Measurements from ENCODE around the gene PDE1C.
"Not testable (repeated sequence)": the region's sequence is repeated elsewhere in the genome, so short reads cannot be mapped to it uniquely, and the experiment has no call there.

The PDE1C gene

DNA sequence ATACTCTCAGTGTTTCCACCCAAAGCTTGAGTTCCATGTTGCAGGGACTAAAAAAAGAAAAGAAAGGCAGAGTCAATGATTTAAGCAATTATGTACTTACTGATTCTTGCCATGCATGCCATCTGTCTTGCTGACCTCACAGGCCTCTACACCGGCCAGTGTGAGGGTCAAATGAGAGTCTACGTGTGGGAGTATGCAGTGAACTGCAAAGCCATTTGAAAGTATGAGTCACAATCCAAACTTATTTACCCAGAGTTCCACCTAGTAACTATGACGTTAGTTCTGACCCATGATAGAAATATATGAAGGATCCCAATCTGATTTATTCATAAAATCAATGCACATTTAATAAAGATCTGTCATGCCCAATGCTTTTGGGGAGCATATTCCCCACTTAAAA is 26.5 kb downstream of the PDE1C start:
- no peak for DNase-seq (ENCODE audit: low read depth in 2 of 2)

DNA sequence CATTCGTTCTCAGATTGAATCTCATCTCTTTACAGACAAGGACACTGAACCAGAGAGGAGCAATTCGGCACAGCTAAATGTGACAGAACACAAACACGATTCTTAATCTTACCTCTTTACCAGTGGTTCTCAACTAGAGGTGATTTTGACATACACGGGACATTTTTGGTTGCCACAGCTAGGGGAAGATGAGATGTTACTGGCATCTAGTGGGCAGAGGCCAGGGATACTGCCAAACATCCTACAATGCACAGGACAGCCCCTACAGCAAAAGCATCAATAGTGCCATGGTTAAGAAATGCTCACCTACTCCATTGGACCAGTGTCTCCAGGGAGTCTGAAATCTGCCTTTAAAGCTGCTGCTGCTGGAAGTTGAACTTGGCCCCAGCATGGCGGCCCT is 27.3 kb downstream of the PDE1C start:
- DNase-seq (ENCODE audit: low read depth in 2 of 2): no peak

DNA sequence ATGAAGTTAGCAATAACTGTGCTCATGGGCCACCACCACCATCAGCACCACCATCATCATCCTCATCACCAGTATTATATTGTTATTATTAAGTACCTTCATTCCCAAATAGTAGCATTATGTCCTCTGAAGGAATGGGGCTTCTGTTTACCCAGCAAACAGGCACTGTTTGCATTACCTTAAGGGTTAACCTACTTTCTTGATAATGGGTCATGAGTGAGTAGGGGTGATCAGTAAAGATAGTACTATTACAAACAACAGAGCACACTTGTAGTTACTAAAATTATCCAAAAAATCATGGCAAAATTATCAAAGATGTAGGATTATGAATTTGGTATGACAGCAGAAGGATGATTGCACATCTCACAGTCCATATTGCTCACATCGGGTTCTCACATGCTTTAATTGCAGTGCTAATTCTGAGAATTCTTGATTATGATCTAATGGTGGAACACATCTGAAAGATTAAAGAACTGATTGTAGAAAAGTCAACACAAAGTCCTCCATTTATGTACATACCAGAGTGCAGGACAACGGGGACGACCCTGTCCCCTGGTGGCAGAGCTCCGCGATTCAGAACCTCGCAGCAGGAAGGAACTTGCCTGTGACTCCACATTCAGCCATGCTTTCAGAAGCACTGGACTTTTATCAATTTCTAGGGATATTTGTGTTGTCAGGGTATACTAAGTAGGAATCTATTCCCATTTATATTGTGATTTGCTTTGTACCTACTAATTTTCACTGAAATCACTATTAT is 31.0 kb downstream of the PDE1C start:
- no peak for DNase-seq (ENCODE audit: low read depth in 2 of 2)

DNA sequence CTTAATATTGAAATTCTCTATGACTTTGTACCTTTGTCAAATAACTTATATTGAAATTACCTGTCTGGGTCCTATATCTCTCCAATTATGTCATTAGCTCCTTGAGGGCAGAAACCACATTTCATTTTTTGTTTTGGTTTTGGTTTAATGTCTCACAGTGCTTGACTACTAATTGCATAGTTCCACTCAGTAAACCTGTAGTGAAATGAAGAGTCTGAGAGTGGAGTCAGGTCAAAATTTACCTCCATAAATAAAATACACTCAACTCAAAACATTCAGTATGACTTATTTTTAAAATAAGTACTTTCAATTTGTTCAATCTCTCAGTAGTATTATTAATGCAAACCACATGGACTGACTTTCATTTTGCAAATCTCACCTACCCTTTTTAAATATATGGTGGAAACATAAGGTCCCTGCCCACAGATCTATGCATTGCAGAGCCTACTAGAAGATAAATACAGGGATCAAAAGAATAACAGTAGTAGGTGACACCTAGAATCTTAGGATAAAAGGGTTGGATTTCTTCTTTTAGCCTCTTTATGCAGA is 32.5 kb downstream of the PDE1C start:
- DNase-seq (ENCODE audit: low read depth in 2 of 2): no peak

DNA sequence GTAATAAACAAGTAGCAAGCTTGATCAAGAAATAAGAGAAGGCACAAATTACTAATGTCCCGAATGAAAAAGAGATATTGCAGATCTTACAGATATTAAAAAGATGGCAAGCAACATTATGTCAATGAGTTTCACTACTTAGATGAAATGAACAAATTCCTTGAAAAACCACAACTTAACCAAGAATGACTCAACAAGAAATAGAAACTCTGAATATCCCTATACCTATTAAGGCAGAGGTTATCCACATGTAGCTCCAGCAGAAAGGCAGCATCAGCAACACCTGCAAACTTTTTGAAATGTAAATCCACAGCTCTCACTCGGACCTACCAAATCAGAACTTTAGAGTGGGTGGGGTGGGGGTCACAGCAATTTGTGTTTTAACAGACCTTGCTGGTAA is 33.6 kb downstream of the PDE1C start:
- DNase-seq (ENCODE audit: low read depth in 2 of 2): no peak

DNA sequence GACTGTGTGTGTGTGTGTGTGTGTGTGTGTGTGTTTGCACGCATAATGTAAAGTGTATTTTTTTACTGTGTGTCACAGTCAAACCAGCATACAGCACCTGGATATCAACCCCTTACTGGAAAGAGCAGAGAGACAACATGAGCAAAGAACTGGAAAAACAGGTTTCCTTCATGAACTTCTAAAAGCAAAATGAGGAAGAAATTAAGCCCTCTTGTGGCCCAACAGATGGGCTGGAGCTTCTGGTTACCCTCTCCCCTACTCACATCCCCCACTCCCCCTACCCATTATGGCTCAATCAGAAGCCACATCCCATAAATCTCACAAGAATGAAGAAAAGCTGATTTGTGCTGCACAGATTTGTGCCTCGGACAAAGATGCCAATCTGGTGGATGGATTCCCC is 36.2 kb downstream of the PDE1C start:
- DNase-seq (ENCODE audit: low read depth in 2 of 2): no peak

DNA sequence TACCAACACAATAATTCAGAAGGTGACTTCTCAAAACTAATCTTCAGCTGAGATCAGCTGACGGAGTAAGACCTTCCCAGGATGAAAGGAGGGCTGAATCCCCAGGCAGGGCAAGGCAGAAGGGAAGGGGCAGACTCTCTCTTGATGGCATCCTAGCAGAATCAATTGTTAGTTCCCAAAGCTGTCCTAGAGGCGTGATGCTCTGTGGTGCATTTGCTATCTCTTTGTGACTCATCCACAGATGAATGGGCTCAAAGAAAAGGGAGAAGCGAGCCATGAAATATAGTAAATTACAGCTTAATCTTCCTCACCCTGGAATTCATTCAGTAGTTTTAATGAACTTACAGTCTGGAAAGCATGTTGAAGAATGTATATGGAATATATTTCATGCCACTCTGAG is 37.2 kb downstream of the PDE1C start:
- no peak for DNase-seq (ENCODE audit: low read depth in 2 of 2)

DNA sequence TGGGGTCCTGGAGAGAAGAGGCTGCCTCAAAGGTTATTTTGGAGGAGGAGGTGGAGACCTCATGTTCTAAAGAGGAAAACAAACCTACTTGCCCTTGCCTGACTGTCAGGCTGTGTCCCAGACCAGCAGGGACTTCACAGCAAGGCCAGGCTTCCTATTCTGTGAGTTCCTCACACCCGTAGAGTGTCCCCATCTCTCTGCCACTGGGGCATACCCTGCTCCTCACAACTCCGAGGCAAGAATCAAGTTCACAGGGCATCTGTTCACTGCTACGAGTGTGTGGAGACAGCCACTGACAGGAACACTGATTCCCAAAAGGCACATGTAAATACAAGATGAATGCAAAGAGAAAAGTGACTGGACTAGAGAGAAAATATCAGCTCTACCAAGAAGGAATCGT is 38.0 kb downstream of the PDE1C start:
- no peak for DNase-seq (ENCODE audit: low read depth in 2 of 2)

DNA sequence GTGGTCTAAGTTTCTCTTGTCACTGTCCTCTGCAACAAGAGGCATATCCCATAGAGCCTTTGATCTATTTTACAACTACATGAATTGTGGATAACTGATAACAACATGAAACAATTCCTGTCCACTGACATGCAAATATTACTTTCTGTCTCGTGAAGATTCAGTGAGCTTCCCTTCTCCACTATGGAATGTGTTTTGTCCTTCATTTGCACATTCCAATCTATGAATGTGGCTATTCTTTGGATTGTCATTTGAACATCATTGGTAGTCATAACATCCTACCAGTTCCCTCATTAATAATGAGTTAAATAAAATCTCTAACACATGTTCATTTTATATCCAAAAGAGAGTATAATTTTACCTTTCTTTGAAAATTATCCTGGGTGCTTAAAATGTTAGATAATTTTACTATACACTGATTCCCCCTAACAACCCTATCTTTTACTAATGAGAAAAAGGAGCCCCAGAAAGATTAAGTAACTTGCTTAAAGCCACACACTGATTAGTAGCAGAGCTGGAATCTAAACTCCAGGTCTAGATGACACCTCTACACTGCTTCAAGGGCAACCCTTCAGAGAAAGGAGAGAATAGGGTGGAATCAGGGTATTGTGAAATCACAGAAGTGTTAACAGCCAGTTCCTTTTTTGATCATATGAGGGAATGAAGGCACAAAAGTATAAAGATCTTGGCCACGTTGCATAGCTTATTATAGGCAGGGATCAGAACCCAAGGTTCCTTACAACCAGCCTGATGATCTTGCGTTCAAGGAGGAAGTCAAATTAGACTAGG is 39.1 kb downstream of the PDE1C start:
- no peak for DNase-seq (ENCODE audit: low read depth in 2 of 2)

DNA sequence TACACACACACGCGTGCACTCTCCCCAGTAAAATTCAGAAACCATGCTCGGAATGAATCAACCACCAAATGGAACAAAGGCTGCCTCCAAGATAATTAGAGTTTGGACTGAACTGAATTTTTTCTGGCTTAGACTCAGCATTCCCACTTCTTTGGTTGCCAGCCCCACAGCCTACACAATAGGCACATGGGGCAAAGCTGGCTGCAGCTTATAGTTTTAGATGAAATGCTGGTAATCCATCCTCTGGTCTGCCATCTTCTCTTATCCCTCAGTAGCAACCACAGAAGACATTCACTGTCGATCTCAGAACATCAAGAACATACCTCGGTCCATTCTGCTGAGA is 44.2 kb downstream of the PDE1C start:
- DNase-seq (ENCODE audit: low read depth in 2 of 2): no peak

DNA sequence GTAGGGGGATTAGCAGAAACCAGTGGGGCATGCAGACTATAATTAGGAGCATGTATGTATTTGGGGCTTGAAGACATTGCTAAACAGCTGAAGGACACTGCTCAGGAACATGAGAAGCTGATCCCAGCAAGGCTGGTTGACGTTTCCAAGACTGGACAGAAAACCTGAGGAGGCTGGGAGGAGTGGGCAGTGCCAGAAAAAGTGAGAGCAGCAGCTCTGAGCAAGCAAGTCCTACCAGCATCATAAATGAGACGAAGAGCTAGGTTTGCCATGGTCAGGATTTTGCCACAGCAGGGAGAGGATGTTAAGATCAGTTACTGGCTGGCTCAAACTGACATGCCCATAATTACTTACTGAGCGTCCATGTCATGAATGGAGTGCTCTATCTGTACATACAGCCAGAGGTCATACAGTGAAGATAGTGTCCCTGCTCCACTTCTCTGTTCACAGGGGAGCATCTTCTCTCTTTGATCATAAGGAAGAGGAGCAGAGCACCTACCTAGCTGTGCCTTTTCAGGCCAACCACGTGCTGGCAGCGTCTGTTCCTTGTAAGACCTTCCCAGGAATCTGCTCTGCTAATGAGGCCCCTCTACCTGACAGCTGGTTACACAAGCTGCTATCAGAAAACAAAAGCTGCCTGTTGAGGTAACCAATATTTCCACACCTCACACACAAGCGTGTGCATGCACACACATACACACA is 44.7 kb downstream of the PDE1C start:
- DNase-seq (ENCODE audit: low read depth in 2 of 2): no peak

DNA sequence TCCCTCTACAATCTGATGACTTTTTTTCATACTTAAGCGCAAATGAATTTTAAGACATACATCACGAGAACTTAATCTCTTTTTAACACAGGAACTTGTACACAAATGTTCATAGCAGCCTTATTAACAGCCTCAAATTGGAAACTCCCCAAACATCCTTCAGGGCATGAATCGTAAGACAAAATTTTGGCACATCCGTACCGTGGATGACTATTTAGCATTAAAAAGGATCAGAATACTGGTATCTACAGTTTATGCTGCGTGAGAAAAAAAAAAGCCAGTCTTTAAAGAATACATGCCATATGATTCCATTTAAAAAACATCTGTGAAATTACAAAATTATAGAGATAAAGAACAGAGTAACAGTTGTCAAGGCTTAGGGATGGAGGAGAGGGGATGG is 46.8 kb downstream of the PDE1C start:
- DNase-seq (ENCODE audit: low read depth in 2 of 2): no peak

DNA sequence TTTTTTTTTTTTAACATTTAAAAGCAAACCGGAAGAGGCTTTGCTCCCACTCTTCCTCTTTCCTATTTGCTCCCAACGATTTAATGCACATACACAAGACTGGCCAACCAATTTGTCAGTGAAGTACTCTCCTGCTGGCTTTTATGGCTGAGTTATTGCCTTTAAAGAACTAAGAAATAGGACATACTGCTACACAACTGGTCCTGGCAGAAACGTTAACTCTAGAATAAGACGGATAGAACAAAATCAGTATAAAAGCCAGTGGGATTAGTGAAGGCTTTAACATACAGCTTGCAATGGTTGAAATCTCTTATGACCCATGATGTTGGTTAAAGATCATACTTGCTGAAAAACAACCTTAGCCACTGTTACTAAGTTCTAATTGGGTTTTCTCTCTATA is 47.2 kb downstream of the PDE1C start:
- DNase-seq (ENCODE audit: low read depth in 2 of 2): no peak

DNA sequence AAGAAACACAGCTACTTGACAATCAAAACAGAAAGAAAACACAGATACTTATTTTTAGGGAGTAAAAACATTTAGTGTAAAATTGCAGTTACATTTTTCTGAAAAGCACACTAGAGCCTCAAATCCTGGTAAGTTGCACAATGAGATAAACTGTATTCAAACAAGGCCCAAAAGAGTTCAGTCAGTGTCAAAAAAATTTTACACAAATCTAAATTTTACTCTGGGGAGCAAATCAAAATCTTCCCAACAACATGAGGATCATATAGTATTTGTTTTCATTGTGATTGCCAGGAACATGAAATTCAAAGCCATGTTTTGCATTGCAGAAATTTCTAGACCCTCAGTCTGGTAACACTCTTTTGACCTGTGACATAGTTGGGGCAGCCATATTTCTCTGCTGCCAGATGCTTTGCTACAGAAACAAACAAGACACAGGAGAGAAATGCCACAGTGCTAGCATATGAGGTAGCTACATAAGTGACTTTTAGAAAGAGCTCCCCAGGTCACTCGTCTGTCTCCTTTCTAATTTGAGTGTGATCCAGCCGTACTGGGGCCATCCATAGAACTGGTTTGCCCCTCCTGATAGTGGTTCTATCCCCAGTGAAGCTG is 49.6 kb downstream of the PDE1C start:
- no peak for DNase-seq (ENCODE audit: low read depth in 2 of 2)

DNA sequence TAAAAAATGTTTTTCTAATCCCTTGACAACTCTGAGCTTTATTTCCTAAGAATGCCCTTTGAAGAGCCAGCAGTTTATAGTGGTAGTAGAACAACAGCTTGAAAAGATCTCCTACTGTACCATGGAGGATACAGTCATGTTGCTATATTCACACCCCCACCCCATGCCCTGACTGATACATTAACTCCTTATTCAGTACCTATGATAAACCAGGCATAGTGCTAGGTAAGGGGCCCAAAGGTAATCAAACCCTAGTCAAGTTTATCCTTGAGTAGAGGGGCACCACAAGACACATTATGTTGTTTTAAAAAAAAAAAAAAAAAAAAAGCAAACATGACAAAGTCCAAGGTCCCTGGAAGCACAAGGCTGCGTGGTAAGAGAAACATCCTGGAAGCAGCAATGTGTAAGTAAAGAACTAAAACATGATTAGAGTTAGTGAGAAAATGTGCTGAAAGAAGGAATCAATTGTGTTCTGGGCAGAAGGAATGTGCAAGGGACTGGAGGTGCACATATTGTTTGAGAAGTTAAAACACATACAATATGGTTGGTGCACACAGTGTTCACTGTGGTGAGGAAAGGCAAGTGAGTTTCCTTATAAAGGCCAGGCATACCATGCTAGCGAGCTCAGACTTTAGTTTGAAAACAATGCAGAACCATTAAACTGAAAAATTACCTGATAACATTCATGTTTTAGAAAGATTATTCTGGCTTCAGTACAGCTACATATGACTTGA is 51.2 kb downstream of the PDE1C start:
- no peak for DNase-seq (ENCODE audit: low read depth in 2 of 2)

DNA sequence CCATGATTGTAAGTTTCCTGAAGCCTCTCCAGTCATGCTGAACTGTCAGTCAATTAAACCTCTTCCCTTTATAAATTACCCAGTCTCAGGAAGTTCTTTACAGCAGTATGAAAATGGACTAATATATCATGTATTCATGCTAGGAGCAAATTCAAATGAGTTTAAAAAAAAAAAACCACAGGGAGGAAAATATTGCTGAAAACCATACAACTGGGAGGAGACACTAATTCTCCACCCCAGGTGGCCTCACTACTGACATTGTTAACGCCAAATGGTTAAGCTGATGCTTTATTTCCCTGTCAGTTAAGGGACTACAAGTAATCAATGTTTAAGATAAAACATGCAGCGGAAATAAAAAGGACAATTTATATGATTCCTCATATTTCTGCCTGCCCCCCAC is 55.1 kb downstream of the PDE1C start:
- no peak for DNase-seq (ENCODE audit: low read depth in 2 of 2)

DNA sequence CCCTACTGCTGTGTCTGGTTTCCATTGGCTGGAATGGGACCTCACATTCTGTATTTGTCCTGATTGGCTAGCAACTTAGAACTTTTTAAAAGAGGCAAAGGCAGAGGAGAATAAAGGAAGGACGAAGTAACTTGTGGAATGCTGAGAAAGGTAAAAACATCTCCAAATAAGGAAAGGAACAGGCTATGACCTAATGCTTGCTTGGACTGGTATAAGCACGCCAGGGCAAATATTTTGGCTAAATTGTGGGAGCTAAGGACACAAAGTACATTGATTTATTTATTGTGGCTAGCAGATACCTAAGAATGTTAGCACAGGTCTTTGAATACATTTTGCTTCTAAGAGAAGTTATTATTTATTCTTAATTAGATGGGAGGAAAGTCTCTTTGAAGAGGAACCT is 56.7 kb downstream of the PDE1C start:
- DNase-seq (ENCODE audit: low read depth in 2 of 2): not testable (repeated sequence)

DNA sequence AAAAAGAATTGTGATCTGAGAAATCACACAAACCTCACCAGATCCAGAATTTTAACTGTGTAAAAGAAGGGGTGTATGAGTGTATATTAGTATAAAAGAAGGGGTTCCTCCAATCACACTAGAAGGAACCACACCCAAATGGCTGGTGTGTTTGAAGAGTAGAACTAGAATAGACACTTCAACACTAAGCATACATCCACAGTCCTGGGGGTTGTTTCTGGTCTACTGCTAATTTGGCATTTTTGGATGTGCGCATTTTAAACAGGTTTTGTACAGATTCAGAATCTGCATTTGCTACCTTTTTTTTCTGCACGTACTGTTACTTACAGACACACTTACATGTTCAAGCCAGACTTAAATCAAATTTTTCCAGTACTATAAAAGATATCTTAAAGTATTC is 64.6 kb downstream of the PDE1C start:
- no peak for DNase-seq (ENCODE audit: low read depth in 2 of 2)

DNA sequence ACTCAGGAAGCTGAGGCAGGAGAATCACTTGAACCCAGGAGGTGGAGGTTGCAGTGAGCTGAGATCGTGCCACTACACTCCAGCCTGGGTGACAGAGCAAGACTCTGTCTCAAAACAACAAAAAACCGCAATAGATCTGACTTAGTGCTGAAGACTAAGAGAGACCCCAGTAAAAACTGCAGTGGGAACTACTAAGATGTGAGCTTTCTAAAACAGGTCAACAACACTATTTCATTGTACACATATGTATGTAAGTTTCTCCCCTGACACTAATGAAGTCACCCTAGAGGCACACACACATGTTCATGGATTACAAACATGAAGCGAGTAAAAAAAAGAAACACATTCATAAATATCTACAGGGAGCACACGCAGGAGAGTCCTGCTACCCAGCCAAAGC is 68.3 kb downstream of the PDE1C start:
- no peak for DNase-seq (ENCODE audit: low read depth in 2 of 2)

DNA sequence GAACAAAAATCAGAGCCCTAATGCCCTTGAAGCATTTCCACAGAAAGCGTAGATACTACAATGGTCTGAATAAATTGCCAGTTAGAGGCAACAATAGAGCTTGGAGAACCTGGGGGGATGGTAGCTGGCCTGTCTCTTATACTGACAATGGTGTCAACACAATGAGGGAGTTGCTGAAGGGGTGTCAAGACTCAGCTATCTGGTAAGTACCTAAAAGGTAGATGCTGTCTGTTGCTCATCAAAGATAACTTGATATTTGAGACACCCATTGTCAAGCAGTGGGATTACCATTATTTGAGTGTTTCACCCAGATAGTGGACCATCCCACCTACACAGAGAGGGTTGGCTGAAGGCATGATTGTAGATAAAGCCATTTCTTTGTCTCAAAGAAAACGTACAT is 72.8 kb downstream of the PDE1C start:
- no peak for DNase-seq (ENCODE audit: low read depth in 2 of 2)

DNA sequence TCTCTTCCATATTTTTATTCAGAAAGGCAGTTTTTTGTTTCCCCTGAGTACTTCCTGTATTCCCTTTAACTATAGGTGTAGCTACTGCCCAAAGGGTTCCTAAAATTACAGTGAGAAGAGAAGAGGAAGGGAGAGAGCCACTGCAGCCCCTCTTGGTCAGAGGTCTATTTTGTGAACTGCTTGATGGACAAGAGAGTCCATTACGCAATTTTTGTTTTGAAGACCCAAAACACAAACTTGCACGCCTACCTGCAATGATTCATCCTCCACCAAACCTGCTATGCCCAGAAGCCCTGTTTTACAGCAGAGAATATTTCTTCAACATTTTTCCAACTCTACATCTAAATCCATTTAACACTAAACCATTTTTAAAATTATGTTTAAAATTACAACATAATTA is 75.1 kb downstream of the PDE1C start:
- no peak for DNase-seq (ENCODE audit: low read depth in 2 of 2)

DNA sequence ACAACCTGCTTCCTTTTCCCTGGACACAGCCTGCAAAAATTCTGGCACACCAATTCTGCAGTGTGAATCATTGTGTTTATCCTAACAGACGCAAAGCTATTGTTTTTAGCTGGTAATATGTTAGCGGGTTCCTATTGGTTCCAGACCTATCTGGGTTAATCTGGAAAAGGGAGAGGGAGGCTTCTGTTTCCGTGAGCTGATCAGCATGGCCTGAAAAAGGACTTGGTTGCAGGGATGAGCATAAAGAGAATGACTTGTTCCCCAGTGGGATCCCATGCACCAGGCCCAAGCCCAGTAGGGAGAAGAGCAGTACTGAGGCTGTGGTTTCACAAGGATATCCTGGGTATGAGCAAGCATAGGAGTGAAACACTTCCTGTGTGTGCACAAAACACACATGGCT is 78.4 kb downstream of the PDE1C start:
- no peak for DNase-seq (ENCODE audit: low read depth in 2 of 2)
